HepG2 (cell line): ENCODE measurements around the gene ZC3H4. TPM values are rescaled to one million over a fixed set of nuclear protein-coding genes. Genes with fewer than 3 reads are reported as not detected.

ENCODE experiments used
- ATM ChIP-seq: fragments of 450-650 bp; IDR thresholded peaks from 2 replicates; pipeline ENCODE4 v1.7.1; 2017; ENCODE audit warnings: mild to moderate bottlenecking, borderline replicate concordance
- CSRNP1 ChIP-seq: sonication (generic); formaldehyde crosslinking; IDR thresholded peaks from 2 replicates; pipeline ENCODE4 v1.8.1; 2023; ENCODE audit warnings: mild to moderate bottlenecking, missing genetic modification reagents
- DR1 ChIP-seq: sonication (generic); formaldehyde crosslinking; IDR thresholded peaks from 2 replicates; pipeline ENCODE4 v1.8.0; 2021; ENCODE audit warnings: mild to moderate bottlenecking, missing genetic modification reagents, inconsistent platforms
- FOXJ3 ChIP-seq: sonication (generic); formaldehyde crosslinking; IDR thresholded peaks from 2 replicates; pipeline ENCODE4 v1.4.0; 2020; ENCODE audit warnings: missing genetic modification reagents, mild to moderate bottlenecking, borderline replicate concordance
- GABPB1 ChIP-seq: IDR thresholded peaks from 2 replicates; pipeline ENCODE4 v1.6.1; 2016; ENCODE audit warnings: mild to moderate bottlenecking, missing genetic modification reagents, moderate library complexity, missing compliant biosample characterization
- HDAC1 ChIP-seq: sonication (generic); formaldehyde crosslinking; IDR thresholded peaks from 2 replicates; pipeline ENCODE4 v1.5.1; 2020; ENCODE audit warnings: mild to moderate bottlenecking, missing genetic modification reagents
- HES4 ChIP-seq: sonication (generic); formaldehyde crosslinking; IDR thresholded peaks from 2 replicates; pipeline ENCODE4 v1.9.0; 2021; ENCODE audit warnings: mild to moderate bottlenecking, missing genetic modification reagents, borderline replicate concordance
- HNRNPH1 ChIP-seq: fragments of 200-400 bp; formaldehyde crosslinking; optimal IDR thresholded peaks from 2 replicates; pipeline ENCODE3; 2017; ENCODE audit warnings: mild to moderate bottlenecking, low read depth, low read length
- HNRNPLL ChIP-seq: fragments of 200-400 bp; formaldehyde crosslinking; IDR thresholded peaks from 2 replicates; pipeline ENCODE4 v1.6.1; 2017; ENCODE audit warnings: mild to moderate bottlenecking, low read depth, low read length; ENCODE audit not compliant: poor library complexity, severe bottlenecking
- NCOR1 ChIP-seq: fragments of 200-600 bp; sonication (generic); IDR thresholded peaks from 2 replicates; pipeline ENCODE4 v1.7.0; 2017; ENCODE audit warnings: antibody characterized with exemption, low read length, borderline replicate concordance
- NFRKB ChIP-seq: fragments of 450-650 bp; IDR thresholded peaks from 2 replicates; pipeline ENCODE4 v1.6.1; 2017
- TFDP2 ChIP-seq: sonication (generic); formaldehyde crosslinking; IDR thresholded peaks from 2 replicates; pipeline ENCODE4 v1.4.0; 2020; ENCODE audit warnings: missing genetic modification reagents
- ZBTB49 ChIP-seq: sonication (generic); formaldehyde crosslinking; IDR thresholded peaks from 2 replicates; pipeline ENCODE4 v1.4.0; 2020; ENCODE audit warnings: missing genetic modification reagents, borderline replicate concordance
- ZNF546 ChIP-seq: sonication (generic); formaldehyde crosslinking; conservative IDR thresholded peaks from 2 replicates; pipeline ENCODE4 v1.8.1; 2023; ENCODE audit warnings: mild to moderate bottlenecking, missing genetic modification reagents
- ZNF564 ChIP-seq: sonication (generic); formaldehyde crosslinking; IDR thresholded peaks from 2 replicates; pipeline ENCODE4 v1.8.1; 2023; ENCODE audit warnings: mild to moderate bottlenecking, missing genetic modification reagents
- ZSCAN31 ChIP-seq: sonication (generic); formaldehyde crosslinking; IDR thresholded peaks from 2 replicates; pipeline ENCODE4 v1.5.0; 2020; ENCODE audit warnings: low read depth, mild to moderate bottlenecking, missing genetic modification reagents
- polyA plus RNA-seq, 8 experiments: library from polyadenylated mRNA; depleted of rRNA in 3 of 8; stranded (reverse) in 7 of 8; unstranded in 1 of 8; fragments of >200 nt; fragmentation: Illumina TruSeq in 4 of 8; extraction: Trizol in 4 of 8; gene quantifications; 2 replicates each; pipeline versions ENCODE4 v1.2.1 to v1.2.3, GENCODE V29; 2011 to 2016; ENCODE audit warnings: low read depth in 4 of 8, missing spikeins in 1 of 8, mixed read lengths in 1 of 8; ENCODE audit not compliant: insufficient read depth in 1 of 8
- total RNA-seq, 5 experiments: library from RNA; depleted of rRNA; stranded (reverse); fragments of >200 nt; fragmentation: Illumina TruSeq; extraction: Trizol; gene quantifications; 2 replicates each; pipeline ENCODE4 v1.2.3, GENCODE V29; 2016; ENCODE audit warnings: low read depth in 1 of 5

Gene ZC3H4
- total and polyA plus RNA-seq, 2 of the 13 experiments (the other 11 are each of a cell fraction or from before 2014, with no cell fraction given), result 1.8 to 10.7 TPM

- peak; percentile 87 for TF ChIP-seq TFDP2 (CRISPR knock-in tag)
- TF ChIP-seq FOXJ3, result no peak
- no peak for TF ChIP-seq ZNF564 (CRISPR knock-in tag)
- no peak for TF ChIP-seq NCOR1
- TF ChIP-seq HNRNPH1, result no peak
- TF ChIP-seq NFRKB, result no peak
- no peak for TF ChIP-seq GABPB1 (CRISPR knock-in tag)
- no peak for TF ChIP-seq DR1 (CRISPR knock-in tag)
- TF ChIP-seq HNRNPLL, result peak; percentile 30
- no peak; the same call in 1 of the 2 replicates for TF ChIP-seq ZSCAN31 (CRISPR knock-in tag)
- no peak for TF ChIP-seq ZBTB49
- no peak for TF ChIP-seq ATM
- TF ChIP-seq CSRNP1, result peak; percentile 90
- peak; percentile 76; the same call in 1 of the 2 replicates for TF ChIP-seq HES4 (CRISPR knock-in tag)
- TF ChIP-seq HDAC1 (CRISPR knock-in tag), result peak; percentile 61; the same call in 1 of the 2 replicates
- no peak for TF ChIP-seq ZNF546 (CRISPR knock-in tag)
Observed at GRCh38 chr19:47047763-47048405, 65.7 kb downstream of the ZC3H4 start (continued).
